Large intestine (tissue), 3 donors: ENCODE measurements around the gene ATP11A. TPM values are rescaled to one million over a fixed set of nuclear protein-coding genes. Genes with fewer than 3 reads are reported as not detected.

Experiments used
- DNase-seq, 2 donors: peaks; one replicate each; pipeline versions ENCODE4 v3.0.0 to v3.0.0-alpha.2; 2013
- H3K27ac ChIP-seq: one replicate; pipeline ENCODE4 v1.5.1; 2013; ENCODE audit warnings: low read length
- H3K27me3 ChIP-seq: 2 replicates; pipeline ENCODE4 v1.6.1; 2013; ENCODE audit warnings: low read length; ENCODE audit not compliant: control insufficient read depth, insufficient read depth
- H3K36me3 ChIP-seq: 2 replicates; pipeline ENCODE4 v1.6.1; 2013; ENCODE audit warnings: low read length; ENCODE audit not compliant: control insufficient read depth, insufficient read depth
- H3K4me1 ChIP-seq: one replicate; pipeline ENCODE4 v1.6.1; 2013; ENCODE audit warnings: low read length; ENCODE audit not compliant: control insufficient read depth, insufficient read depth
- H3K4me3 ChIP-seq: one replicate; pipeline ENCODE4 v1.5.1; 2013; ENCODE audit warnings: low read length
- H3K9me3 ChIP-seq: one replicate; pipeline ENCODE4 v1.6.1; 2013; ENCODE audit warnings: mild to moderate bottlenecking, low read depth, low read length, moderate library complexity; ENCODE audit not compliant: control insufficient read depth
- WGBS: methylation state at CpG from one replicate; pipeline ENCODE4 v1.1.5; 2013; ENCODE audit warnings: low lambda C conversion rate; ENCODE audit not compliant: insufficient coverage; 5-methylcytosine and 5-hydroxymethylcytosine counted together
- polyA plus RNA-seq: library from polyadenylated mRNA; unstranded; fragments of 120-200 nt; gene quantifications from one replicate; pipeline ENCODE4 v1.2.1, GENCODE V29; 2013

ATP11A gene
- polyA plus RNA-seq, 1 donor: 95.6 TPM

DNA sequence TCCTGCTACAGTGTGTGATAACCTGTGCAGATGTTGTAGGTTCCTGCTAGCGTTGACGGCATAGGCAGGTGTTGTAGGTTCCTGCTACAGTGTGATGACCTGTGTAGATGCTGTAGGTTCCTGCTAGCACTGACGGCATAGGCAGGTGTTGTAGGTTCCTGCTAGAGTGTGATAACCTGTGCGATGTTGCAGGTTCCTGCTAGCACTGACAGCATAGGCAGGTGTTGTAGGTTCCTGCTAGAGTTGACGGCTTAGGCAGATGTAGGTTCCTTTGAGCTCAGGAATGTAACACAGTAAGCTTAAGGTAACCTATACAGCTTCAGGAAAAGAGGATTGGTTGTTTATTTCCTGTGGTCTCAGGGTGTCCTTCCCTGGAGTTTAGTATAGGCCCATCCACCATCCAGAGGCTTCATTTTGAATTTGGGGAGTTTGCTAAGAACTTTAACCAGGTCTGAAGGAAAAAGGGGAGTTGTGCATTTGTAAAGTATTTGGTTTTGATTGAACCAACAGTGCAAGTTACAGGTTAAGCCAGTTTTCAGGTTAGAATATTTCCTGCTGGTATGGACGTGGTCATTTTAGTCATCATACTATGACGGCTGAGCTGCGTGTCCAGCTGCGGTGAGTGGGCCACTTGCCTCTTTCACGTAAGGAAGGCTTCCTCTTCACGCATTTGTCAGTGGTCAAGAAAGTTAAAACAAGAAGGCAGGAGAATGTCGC is 53.8 kb downstream of the ATP11A start:
- no peak for DNase-seq
- H3K9me3 ChIP-seq: no peaks in the 10 kb centered on the region
- no peaks in the 10 kb centered on the region for H3K27me3 ChIP-seq
- H3K27ac ChIP-seq: no peak overlapping the region
- H3K4me1 ChIP-seq: no peaks in the 10 kb centered on the region
- 100% methylated on average over 1 of the region's 12 CpGs for WGBS
- no peak overlapping the region for H3K4me3 ChIP-seq
- no peaks in the 10 kb centered on the region for H3K36me3 ChIP-seq

- no peak overlapping the region for H3K27ac ChIP-seq
- DNase-seq: no peak
These were observed 54.6 kb downstream of the ATP11A start for GRCh38 chr13:112744168-112745021.

GRCh38 chr13:112746044-112746443 is 56.2 kb downstream of the ATP11A start:
- DNase-seq: no peak
- Histone ChIP-seq H3K4me3 (no peak overlapping the region), H3K9me3 (peaks cover 3% of the 10 kb centered on the region), H3K36me3 (peaks cover 3% of the 10 kb centered on the region), H3K4me1 (no peaks in the 10 kb centered on the region), H3K27me3 (no peaks in the 10 kb centered on the region), H3K27ac (no peak overlapping the region)
- no CpG with 5 or more reads among the region's 29 CpGs for WGBS

More at GRCh38 chr13:112744168-112745021, 54.6 kb downstream of the ATP11A start:
- Histone ChIP-seq H3K4me3 (no peak overlapping the region), H3K4me1 (no peaks in the 10 kb centered on the region), H3K27me3 (no peaks in the 10 kb centered on the region), H3K36me3 (peaks cover 3% of the 10 kb centered on the region), H3K9me3 (peaks cover 3% of the 10 kb centered on the region)
- WGBS: 100% methylated on average over 1 of the region's 22 CpGs

GRCh38 chr13:112747256-112747655 is 57.4 kb downstream of the ATP11A start:
- no peak for DNase-seq
- peaks cover 3% of the 10 kb centered on the region for H3K36me3 ChIP-seq

DNA sequence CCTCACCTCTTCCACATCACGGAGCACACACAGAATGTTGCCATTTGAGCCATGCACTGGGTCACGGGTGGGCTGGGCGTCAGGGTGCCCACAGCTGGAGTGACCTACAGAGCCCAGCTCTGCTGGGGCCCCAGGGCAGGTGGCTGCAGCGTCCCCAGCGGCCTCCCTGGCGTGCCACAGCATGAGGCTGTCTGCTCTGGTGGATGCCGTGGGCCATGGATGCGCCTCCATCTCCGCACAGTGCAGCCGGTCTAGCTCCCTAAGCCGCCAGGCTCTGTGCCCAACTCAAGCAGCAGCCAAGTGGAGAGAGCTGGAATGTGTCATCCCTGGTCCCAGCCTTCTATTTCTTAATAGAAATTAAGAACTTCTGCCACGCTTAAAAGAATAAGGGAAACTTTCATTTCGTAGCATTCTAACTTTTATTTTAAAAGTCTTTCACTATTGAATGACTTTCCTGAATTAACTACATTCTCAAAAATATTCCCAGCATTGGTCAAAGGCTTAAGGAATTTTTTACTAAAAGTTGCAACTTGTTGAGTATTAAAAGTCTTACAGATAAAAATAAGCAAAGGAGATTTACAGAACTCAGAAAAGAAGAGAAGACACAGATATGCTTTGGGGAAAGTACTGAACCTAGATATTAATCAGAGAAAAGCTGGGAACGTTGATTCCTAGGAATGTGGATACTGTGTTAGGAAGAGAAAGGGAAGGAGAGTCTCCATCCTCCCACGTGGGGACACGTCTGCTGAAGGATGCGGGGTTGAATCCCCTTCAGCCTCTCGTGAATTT is 59.3 kb downstream of the ATP11A start:
- Histone ChIP-seq H3K27me3 (no peaks in the 10 kb centered on the region), H3K9me3 (peaks cover 3% of the 10 kb centered on the region), H3K4me1 (peaks cover 3% of the 10 kb centered on the region), H3K36me3 (peaks cover 3% of the 10 kb centered on the region), H3K4me3 (no peak overlapping the region), H3K27ac (no peak overlapping the region)
- WGBS: 79% methylated on average over 3 of the region's 18 CpGs
- no peak for DNase-seq

More at GRCh38 chr13:112747256-112747655, 57.4 kb downstream of the ATP11A start:
- no peaks in the 10 kb centered on the region for H3K4me1 ChIP-seq
- no peak overlapping the region for H3K27ac ChIP-seq
- H3K4me3 ChIP-seq: no peak overlapping the region
- no peaks in the 10 kb centered on the region for H3K27me3 ChIP-seq
- no CpG with 5 or more reads among the region's 9 CpGs for WGBS
- peaks cover 3% of the 10 kb centered on the region for H3K9me3 ChIP-seq

GRCh38 chr13:112750570-112750969 is 60.7 kb downstream of the ATP11A start:
- Histone ChIP-seq H3K9me3 (peaks cover 8% of the 10 kb centered on the region), H3K4me1 (peaks cover 3% of the 10 kb centered on the region), H3K36me3 (peaks cover 6% of the 10 kb centered on the region), H3K27ac (no peak overlapping the region), H3K4me3 (no peak overlapping the region), H3K27me3 (no peaks in the 10 kb centered on the region)
- 100% methylated on average over 2 of the region's 10 CpGs for WGBS
- no peak for DNase-seq

DNA sequence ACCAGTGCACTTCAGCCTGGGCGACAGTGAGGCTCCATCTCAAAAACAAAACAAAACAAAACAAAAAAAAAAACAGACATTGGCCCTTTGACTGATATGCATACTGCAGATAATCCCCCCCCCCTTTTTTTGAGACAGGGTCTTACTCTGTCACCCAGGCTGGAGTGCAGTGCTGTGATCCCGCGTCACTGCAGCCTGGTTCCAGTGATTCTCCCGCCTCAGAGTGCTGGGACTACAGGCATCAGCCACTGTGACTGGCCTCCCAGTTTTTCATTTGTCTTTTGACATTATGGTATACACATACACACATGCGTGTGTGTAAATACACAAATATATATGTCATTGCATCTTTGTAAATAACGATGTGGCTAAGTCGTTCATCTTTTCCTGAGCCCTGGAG is 61.8 kb downstream of the ATP11A start:
- WGBS: no CpG with 5 or more reads among the region's 7 CpGs
- DNase-seq: no peak

GRCh38 chr13:112752211-112752610 is 62.4 kb downstream of the ATP11A start:
- Histone ChIP-seq H3K9me3 (peaks cover 11% of the 10 kb centered on the region), H3K4me3 (no peak overlapping the region), H3K27ac (no peak overlapping the region), H3K4me1 (peaks cover 3% of the 10 kb centered on the region), H3K36me3 (peaks cover 6% of the 10 kb centered on the region), H3K27me3 (no peaks in the 10 kb centered on the region)
- no CpG with 5 or more reads among the region's 20 CpGs for WGBS
- no peak for DNase-seq

More for the DNA sequence above, 61.8 kb downstream of the ATP11A start:
- Histone ChIP-seq H3K4me1 (peaks cover 3% of the 10 kb centered on the region), H3K36me3 (peaks cover 6% of the 10 kb centered on the region), H3K4me3 (no peak overlapping the region), H3K27me3 (no peaks in the 10 kb centered on the region), H3K27ac (no peak overlapping the region), H3K9me3 (peaks cover 11% of the 10 kb centered on the region)

- DNase-seq: no peak
- 92% methylated on average over 4 of the region's 24 CpGs for WGBS
- Histone ChIP-seq H3K36me3 (peaks cover 6% of the 10 kb centered on the region), H3K27me3 (no peaks in the 10 kb centered on the region), H3K4me1 (peaks cover 3% of the 10 kb centered on the region), H3K4me3 (no peak overlapping the region), H3K27ac (no peak overlapping the region), H3K9me3 (peaks cover 11% of the 10 kb centered on the region)
These were observed 63.1 kb downstream of the ATP11A start for GRCh38 chr13:112752711-112753541.
